ENCODE measurements around the gene PRKCB.
"Not testable (repeated sequence)": the region's sequence is repeated elsewhere in the genome, so short reads cannot be mapped to it uniquely, and the experiment has no call there.

Gene PRKCB

DNA sequence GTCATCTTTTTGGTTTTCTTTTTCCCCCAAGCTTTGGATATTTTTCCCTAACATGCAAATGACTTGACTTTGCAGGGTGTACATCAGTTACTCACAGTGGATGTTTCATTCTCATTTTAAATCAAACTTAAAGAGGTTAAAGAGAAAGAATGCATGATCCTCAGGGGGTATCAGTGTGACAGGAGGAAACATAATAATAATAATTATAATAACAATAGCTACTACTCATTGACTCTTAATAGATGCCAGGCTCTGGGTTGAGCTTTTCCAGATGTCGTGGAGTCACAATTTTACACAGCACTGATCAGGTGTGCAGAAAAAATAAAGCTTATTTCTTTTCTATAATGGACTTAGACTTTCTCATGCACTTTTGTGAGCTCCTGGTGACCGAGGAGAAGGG lies 263.1 kb downstream of the PRKCB start:
- DNase-seq (ENCODE audit: low spot score): no peak

DNA sequence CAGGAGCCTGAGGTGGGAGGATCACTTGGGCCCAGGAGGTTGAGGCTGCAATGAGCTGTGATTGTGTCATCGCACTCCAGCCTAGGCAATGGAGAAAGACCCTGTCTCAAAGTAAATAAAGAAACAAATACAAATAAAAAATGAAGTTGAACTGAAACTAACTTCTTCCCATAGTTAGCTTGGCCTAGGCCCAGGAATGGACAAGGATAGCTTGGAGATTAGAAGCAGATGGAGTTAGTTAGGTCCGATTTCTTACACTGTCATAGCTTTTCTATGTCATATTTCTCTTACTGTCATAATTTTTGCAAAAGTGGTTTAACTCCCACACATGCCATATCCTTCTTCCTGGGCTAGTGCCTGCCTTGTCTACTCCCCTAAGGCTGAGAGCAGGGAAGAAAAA lies 265.6 kb downstream of the PRKCB start:
- no peak for DNase-seq (ENCODE audit: low spot score)

DNA sequence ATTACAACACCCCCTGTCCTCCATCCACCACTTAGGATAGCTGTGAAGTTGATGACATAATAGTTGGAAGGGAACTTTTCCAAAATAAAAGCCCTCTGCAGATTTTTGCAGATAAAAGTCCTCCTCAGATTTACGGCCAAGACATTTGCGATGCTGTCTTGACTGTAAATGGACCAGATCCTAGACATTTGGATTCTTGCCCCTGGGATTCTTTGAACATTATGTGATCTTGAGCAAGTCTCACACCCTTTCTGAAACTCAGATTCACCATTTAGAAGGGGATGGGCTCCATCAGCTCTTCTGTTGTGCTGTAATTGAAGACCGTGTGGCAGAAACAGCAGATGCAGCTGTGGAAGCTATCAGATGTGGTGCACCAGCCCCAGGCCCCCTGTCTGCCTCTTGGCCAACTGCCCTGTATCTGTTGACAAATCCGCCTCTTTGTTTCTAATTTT lies 266.5 kb downstream of the PRKCB start:
- DNase-seq (ENCODE audit: low spot score): no peak

- not testable (repeated sequence) for DNase-seq (ENCODE audit: low spot score)
These were observed 269.7 kb downstream of the PRKCB start for GRCh38 chr16:24105471-24105870.

DNA sequence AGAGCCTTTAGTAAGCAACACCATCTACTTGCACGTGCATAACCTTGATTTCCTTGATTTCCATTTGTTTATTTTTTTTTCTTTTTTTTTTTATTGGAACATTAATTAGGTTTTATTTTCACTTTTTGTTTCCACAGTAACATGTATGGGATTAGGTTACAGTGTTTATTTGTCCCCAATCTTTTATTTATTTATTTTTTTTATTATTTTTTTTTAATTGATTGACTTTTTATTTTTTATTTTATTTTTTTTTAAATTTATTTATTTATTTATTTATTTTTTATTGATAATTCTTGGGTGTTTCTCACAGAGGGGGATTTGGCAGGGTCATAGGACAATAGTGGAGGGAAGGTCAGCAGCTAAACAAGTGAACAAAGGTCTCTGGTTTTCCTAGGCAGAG lies 272.3 kb downstream of the PRKCB start:
- not testable (repeated sequence) for DNase-seq (ENCODE audit: low spot score)

GRCh38 chr16:24111724-24112302 lies 276.0 kb downstream of the PRKCB start:
- no peak for DNase-seq (ENCODE audit: low spot score)

GRCh38 chr16:24113115-24113745 lies 277.4 kb downstream of the PRKCB start:
- no peak for DNase-seq (ENCODE audit: low spot score)

DNA sequence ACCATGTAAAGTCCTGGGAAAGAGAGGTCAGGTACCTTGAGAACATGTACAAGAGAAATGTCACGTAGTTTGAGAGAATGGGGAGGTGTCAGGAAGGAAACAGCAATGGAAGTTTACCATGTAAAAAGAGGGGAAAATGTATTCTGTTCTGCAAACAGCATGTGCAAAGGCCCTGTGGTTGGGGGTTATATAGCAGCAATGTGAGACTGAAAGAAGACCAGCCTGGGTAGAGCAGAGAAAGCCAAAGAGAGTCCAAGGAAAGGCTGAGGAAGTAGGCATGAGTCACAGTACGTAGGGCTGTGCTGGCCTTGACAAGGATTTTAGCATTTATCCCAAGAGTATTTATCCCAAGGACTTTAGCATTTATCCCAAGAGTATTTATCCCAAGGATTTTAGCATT lies 279.1 kb downstream of the PRKCB start:
- DNase-seq (ENCODE audit: low spot score): no peak

- no peak for DNase-seq (ENCODE audit: low spot score)
These were observed 280.4 kb downstream of the PRKCB start for GRCh38 chr16:24116046-24116776.

DNA sequence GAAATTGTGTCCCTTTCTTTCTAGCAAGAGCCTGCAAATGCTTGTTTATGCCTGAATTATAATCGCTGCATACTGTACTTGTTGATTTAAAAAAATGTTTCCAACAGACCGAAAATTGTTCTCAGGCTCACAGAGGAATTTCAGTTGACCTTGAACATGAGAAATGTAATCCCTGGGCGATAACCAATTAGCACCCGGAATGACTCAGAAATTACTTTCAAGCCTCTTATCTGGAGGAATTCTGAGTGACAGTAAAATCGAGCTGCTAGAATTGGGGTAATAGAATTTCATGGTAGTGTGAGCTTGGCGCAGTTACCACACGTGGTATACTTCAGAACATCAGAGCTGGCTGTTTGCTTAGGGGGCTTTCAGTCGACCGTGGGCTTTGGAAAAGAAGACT lies 281.2 kb downstream of the PRKCB start:
- no peak for DNase-seq (ENCODE audit: low spot score)

DNA sequence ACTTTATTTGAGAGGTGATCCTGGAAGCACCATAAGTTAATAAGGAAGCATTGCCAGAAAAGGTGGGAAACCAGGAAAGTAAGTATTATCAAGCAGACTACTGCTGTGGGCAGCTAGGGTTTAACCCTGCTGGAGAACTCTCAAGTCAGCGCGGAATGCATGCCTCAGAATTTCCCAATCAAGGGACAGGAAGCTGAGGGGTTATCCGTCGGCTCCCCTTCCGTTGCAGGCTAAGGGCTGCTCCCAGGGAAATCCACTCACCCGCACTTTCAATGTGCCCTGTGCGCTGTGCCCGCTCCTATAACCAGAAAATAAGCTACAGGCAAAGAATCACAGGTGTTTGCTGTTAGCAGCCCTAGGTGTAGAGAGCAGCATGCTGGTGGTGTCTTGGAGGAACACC lies 281.9 kb downstream of the PRKCB start:
- DNase-seq (ENCODE audit: low spot score): no peak

GRCh38 chr16:24118126-24118821 lies 282.5 kb downstream of the PRKCB start:
- no peak for DNase-seq (ENCODE audit: low spot score)

- no peak for DNase-seq (ENCODE audit: low spot score)
These were observed 284.0 kb downstream of the PRKCB start for GRCh38 chr16:24119807-24120206.

GRCh38 chr16:24123275-24123674 lies 287.5 kb downstream of the PRKCB start:
- no peak for DNase-seq (ENCODE audit: low spot score)

DNA sequence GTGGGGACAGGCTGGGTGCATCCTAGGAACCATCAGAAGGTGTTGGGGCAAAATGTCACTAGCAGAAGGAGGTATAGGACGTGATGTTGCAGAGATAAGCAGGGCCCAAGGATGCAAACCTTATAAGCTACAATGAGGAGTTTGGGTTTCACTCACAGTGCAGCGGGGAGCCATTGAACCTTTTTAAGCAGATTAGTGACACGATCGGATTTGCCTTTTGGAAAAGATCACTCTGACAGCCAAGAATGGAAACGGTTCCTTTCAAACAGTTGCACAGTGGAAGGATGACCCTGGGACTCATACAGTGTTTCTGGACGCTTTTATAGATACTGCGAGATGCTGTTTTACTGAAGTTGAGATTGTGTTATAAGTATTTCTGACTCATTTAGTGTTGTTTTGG lies 288.5 kb downstream of the PRKCB start:
- no peak for DNase-seq (ENCODE audit: low spot score)

DNA sequence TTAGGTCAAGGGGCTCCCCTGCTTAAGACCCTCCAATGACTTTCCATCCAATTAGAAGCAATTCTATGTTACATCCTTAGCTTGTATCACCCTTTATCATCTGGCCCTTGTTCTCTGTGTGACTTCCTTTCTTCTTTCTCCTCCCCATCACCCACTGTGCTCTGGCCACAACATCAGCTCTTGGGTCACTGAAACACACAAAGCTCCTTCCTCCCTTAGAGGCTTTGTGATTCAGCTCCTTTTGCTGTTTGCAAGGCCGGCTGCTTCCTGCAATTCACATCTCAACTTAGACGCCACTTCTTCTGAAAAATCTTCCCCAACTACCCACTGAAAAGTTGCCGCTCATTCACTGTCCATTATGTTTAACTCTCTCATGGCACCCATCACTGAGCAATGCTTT lies 289.4 kb downstream of the PRKCB start:
- DNase-seq (ENCODE audit: low spot score): peak; percentile 35

- no peak for DNase-seq (ENCODE audit: low spot score)
These were observed 293.7 kb downstream of the PRKCB start for GRCh38 chr16:24129412-24129918.

- DNase-seq (ENCODE audit: low spot score): no peak
These were observed 294.8 kb downstream of the PRKCB start for GRCh38 chr16:24130494-24131085.

DNA sequence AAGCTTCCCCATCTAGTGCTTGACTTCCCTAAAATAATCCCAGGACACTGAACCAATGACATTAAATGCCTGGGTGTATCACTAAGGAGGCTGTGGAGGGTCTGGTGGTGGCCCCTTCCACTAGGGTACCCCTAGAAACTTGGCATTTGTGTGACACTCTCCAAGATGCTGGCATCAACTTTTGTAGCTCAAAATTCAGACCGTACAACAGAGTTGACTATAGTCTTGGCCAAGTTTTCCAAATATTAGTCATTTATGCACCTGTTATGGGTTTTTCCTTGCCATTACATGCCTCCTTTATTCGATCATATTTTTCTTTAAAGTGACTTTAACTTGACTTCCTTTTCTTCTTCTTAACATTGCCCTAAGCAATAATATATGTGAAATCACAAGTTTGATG lies 295.5 kb downstream of the PRKCB start:
- no peak for DNase-seq (ENCODE audit: low spot score)

DNA sequence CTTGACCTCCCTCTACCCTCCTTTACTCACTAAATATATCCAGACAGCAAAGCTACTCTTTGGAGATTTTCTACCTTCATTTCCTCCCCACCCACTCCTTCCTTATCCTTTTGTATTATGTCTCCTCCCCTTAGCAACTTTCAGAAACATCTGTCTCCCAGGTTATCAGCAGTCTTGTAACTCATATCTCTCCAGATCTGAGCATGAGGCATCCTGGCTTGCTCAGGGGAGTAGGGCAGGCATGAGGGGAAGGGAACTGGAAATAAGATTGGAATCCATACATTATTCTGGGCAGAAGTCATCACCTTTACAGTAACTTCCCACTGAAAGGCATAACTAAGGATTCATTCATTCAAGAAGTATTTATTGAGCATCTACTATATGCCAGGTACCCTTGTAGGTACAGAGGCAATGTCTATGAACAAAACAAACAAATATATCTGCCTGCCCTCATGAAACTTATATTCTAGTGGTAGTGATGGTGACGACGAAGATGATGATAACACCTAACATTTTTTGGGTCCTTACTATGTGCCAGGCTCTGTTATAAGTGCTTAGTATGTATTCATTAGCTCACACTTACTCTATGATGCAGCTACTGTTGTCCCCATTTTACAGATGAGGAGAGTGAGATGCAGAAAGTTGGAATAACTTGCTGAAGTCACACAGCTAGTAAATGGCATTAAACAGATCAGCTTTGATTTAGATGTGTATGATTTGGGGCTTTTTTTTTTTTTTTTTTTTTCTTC lies 296.4 kb downstream of the PRKCB start:
- DNase-seq (ENCODE audit: low spot score): no peak

- no peak for DNase-seq (ENCODE audit: low spot score)
These were observed 297.0 kb downstream of the PRKCB start for GRCh38 chr16:24132797-24133155.

Data from iPS-NIHi11 (cell line).